IMR-90 (cell line): ENCODE measurements around the gene KDF1.

Experiments
- CEBPB ChIP-seq: IDR thresholded peaks from 2 replicates; pipeline ENCODE4 v1.6.1; 2012; ENCODE audit warnings: low read depth, low read length, improper control_type of control experiment
- FOS ChIP-seq: fragments of 150-350 bp; IDR thresholded peaks from 2 replicates; pipeline ENCODE4 v1.6.1; 2016; ENCODE audit warnings: low read depth, low read length
- MXI1 ChIP-seq: IDR thresholded peaks from 2 replicates; pipeline ENCODE4 v1.6.1; 2012; ENCODE audit warnings: low read depth, mild to moderate bottlenecking, low read length, moderate library complexity, borderline replicate concordance
- NFE2L2 ChIP-seq: fragments of 150-350 bp; IDR thresholded peaks from 2 replicates; pipeline ENCODE4 v1.6.1; 2016; ENCODE audit warnings: low read depth, mild to moderate bottlenecking, low read length
- POLR2A ChIP-seq: IDR thresholded peaks from 2 replicates; pipeline ENCODE4 v1.6.1; 2012; ENCODE audit warnings: mild to moderate bottlenecking, low read depth, low read length
- RAD21 ChIP-seq: IDR thresholded peaks from 2 replicates; pipeline ENCODE4 v1.6.1; 2012; ENCODE audit warnings: low read length, improper control_type of control experiment
- RFX5 ChIP-seq: IDR thresholded peaks from 2 replicates; pipeline ENCODE4 v1.8.0; 2012; ENCODE audit warnings: low read depth, mild to moderate bottlenecking, low read length, moderate library complexity
- SMC3 ChIP-seq: fragments of 150-350 bp; IDR thresholded peaks from 2 replicates; pipeline ENCODE4 v1.6.1; 2016; ENCODE audit warnings: low read depth, mild to moderate bottlenecking, antibody characterized with exemption, low read length, moderate library complexity
- TF ChIP-seq, protein P1 (sequence below): conservative IDR thresholded peaks from 2 replicates; pipeline ENCODE4 v1.5.1; 2012; ENCODE audit warnings: mild to moderate bottlenecking, low read depth, low read length, improper control_type of control experiment

- TF ChIP-seq MXI1 = no peak
- no peak for TF ChIP-seq FOS
- no peak for TF ChIP-seq CEBPB
- TF ChIP-seq SMC3 = no peak
- no peak for TF ChIP-seq POLR2A
- TF ChIP-seq, protein P1, sequence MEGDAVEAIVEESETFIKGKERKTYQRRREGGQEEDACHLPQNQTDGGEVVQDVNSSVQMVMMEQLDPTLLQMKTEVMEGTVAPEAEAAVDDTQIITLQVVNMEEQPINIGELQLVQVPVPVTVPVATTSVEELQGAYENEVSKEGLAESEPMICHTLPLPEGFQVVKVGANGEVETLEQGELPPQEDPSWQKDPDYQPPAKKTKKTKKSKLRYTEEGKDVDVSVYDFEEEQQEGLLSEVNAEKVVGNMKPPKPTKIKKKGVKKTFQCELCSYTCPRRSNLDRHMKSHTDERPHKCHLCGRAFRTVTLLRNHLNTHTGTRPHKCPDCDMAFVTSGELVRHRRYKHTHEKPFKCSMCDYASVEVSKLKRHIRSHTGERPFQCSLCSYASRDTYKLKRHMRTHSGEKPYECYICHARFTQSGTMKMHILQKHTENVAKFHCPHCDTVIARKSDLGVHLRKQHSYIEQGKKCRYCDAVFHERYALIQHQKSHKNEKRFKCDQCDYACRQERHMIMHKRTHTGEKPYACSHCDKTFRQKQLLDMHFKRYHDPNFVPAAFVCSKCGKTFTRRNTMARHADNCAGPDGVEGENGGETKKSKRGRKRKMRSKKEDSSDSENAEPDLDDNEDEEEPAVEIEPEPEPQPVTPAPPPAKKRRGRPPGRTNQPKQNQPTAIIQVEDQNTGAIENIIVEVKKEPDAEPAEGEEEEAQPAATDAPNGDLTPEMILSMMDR = no peak
- TF ChIP-seq RAD21 = no peak
- TF ChIP-seq RFX5 = no peak
- no peak for TF ChIP-seq NFE2L2
These were observed 21.0 kb upstream of the KDF1 start for GRCh38 chr1:26981146-26981846.
